Mesendoderm (in vitro differentiated cells): ENCODE measurements around the gene CFI.
A peak's percentile ranks its signal among the peaks of the same experiment; 100 is the strongest.

Source experiments
- DNase-seq: peaks from one replicate; pipeline ENCODE4 v3.0.0; 2013
- H2AK5ac ChIP-seq: 2 replicates; pipeline ENCODE4 v1.6.1; 2013; ENCODE audit warnings: low read length, inconsistent platforms
- H2BK120ac ChIP-seq: 2 replicates; pipeline ENCODE4 v1.6.1; 2013; ENCODE audit warnings: low read depth, mild to moderate bottlenecking, low read length, moderate library complexity, mixed read lengths
- H2BK15ac ChIP-seq: replicated peaks from 2 replicates; pipeline ENCODE4 v1.6.1; 2013; ENCODE audit warnings: low read depth, mild to moderate bottlenecking, moderate library complexity
- H2BK5ac ChIP-seq: 2 replicates; pipeline ENCODE4 v1.6.1; 2013; ENCODE audit warnings: low read length, inconsistent platforms
- H3K18ac ChIP-seq: 2 replicates; pipeline ENCODE4 v1.6.1; 2013; ENCODE audit warnings: mild to moderate bottlenecking, low read length, mixed read lengths
- H3K23ac ChIP-seq: one replicate; pipeline ENCODE4 v1.6.1; 2013; ENCODE audit warnings: low read length
- H3K27ac ChIP-seq: 2 replicates; pipeline ENCODE4 v1.5.1; 2013; ENCODE audit warnings: low read depth, mild to moderate bottlenecking, inconsistent platforms, low read length, moderate library complexity
- H3K27me3 ChIP-seq: 2 replicates; pipeline ENCODE4 v1.6.1; 2013; ENCODE audit warnings: low read length, control low read depth, mild to moderate bottlenecking, inconsistent platforms; ENCODE audit not compliant: insufficient read depth, poor library complexity
- H3K36me3 ChIP-seq: 2 replicates; pipeline ENCODE4 v1.6.1; 2013; ENCODE audit warnings: low read length, inconsistent platforms; ENCODE audit not compliant: control insufficient read depth, insufficient read depth
- H3K4ac ChIP-seq: one replicate; pipeline ENCODE4 v1.6.1; 2013; ENCODE audit warnings: low read depth, mild to moderate bottlenecking, low read length, moderate library complexity
- H3K4me1 ChIP-seq: 2 replicates; pipeline ENCODE4 v1.6.1; 2013; ENCODE audit warnings: low read depth, low read length, inconsistent platforms; ENCODE audit not compliant: control insufficient read depth
- H3K4me2 ChIP-seq: 2 replicates; pipeline ENCODE4 v1.6.1; 2013; ENCODE audit warnings: low read length
- H3K4me3 ChIP-seq: 2 replicates; pipeline ENCODE4 v1.5.1; 2013; ENCODE audit warnings: mild to moderate bottlenecking, low read length
- H3K56ac ChIP-seq: one replicate; pipeline ENCODE4 v1.6.1; 2013; ENCODE audit warnings: low read length
- H3K79me1 ChIP-seq: 2 replicates; pipeline ENCODE4 v1.6.1; 2013; ENCODE audit warnings: low read length, inconsistent platforms
- H3K79me2 ChIP-seq: 2 replicates; pipeline ENCODE4 v1.6.1; 2013; ENCODE audit warnings: mild to moderate bottlenecking, low read length; ENCODE audit not compliant: control insufficient read depth, insufficient read depth
- H3K9ac ChIP-seq: 2 replicates; pipeline ENCODE4 v1.6.1; 2013; ENCODE audit warnings: low read length, inconsistent platforms
- H4K5ac ChIP-seq: one replicate; pipeline ENCODE4 v1.6.1; 2013; ENCODE audit warnings: low read length
- H4K8ac ChIP-seq: one replicate; pipeline ENCODE4 v1.6.1; 2013; ENCODE audit warnings: low read depth, mild to moderate bottlenecking, control low read depth, low read length, moderate library complexity
- WGBS: extraction: QIAGEN DNeasy Blood & Tissue Kit; methylation state at CpG from one replicate; pipeline ENCODE4 v1.1.7; 2013; ENCODE audit warnings: low lambda C conversion rate, missing lambda C conversion rate; ENCODE audit not compliant: insufficient coverage; ENCODE audit errors: extremely low coverage; 5-methylcytosine and 5-hydroxymethylcytosine counted together

CFI gene

DNA sequence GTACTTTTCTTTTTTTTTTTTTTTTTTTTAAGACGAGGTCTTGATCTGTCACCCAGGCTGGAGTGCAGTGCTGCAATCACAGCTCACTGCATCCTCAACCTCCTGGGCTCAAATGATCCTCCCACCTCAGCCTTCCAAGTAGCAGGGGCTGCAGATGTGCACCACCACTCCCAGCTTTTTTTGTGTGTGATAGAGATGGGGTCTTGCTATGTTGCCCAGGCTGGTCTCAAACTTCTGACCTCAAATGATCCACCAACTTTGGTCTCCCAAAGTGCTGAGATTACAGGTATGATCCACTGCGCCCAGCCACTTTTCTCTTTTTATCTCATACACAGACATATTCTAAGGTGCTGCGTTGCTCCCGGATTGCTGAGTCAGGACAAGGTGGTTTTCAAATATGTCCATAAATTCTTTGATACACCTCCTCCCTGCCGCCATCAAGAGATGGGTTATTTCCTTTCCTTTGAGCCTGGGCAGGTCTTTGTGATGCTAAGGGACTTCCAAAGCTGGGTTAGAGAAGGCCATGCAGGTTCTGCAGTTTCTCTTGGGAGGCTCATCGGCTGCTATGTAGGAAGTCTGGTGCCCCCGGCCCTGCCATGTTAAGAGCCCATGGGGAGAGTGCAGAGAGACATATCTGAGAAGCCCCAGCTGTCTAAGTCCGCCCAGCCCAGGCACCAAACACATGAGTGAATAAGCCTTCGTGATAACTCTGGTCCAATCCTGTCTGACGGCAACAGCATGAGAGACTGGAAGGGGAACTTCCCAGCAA is 63.5 kb downstream of the CFI start:
- Histone ChIP-seq H3K56ac (no peak overlapping the region), H3K4me1 (no peaks in the 10 kb centered on the region), H2BK15ac (no peak overlapping the region), H3K27me3 (no peaks in the 10 kb centered on the region), H3K79me2 (no peaks in the 10 kb centered on the region), H3K4me3 (no peak overlapping the region), H4K5ac (no peak overlapping the region), H3K4me2 (no peak overlapping the region), H3K18ac (no peak overlapping the region), H2BK120ac (no peak overlapping the region), H2BK5ac (no peak overlapping the region), H3K79me1 (no peaks in the 10 kb centered on the region), H3K9ac (no peak overlapping the region), H3K36me3 (no peaks in the 10 kb centered on the region), H4K8ac (no peak overlapping the region), H3K23ac (no peak overlapping the region), H3K4ac (no peak overlapping the region), H2AK5ac (no peak overlapping the region), H3K27ac (no peak overlapping the region)
- DNase-seq, result no peak
- no CpG with 5 or more reads among the region's 10 CpGs for WGBS

DNA sequence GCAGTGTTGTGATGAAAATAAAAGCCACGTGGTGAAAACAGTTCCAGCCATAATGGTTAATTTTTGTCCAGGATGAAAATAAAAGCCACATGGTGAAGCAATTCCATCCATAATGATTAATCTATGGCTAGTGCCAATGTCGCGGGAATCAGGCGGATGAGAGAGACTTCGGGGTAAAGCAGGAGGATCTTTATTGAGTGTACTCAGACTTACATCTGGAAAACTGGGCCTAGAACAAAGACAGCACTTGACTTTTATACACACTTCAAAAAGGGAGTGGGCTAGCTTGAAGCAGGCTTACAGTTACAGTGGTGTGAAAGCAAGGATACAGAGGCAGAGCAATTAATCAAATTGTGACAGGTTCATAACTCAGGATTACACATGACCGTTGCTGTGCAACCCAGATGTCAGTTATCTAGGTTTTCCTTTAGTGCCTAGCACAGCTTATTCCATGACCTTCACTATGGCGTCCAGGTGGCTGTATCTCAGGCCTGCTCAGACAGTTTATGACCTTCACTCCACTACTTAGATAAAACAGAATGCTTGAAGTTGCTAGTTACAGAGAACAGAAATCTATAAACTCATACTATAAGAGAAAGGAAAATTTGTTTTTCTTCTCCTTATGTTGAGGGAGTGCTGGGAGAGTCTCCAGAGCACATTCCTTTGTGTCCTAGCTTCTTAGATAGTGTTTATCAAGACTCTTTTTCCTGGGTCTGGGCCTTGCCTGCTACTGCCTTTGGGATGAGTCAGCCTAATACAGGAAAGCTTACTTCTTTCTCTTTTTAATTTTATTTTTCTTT is 66.0 kb downstream of the CFI start:
- H3K36me3 ChIP-seq, result no peaks in the 10 kb centered on the region
- WGBS, result no CpG with 5 or more reads among the region's 7 CpGs
- no peak overlapping the region for H3K23ac ChIP-seq

DNA sequence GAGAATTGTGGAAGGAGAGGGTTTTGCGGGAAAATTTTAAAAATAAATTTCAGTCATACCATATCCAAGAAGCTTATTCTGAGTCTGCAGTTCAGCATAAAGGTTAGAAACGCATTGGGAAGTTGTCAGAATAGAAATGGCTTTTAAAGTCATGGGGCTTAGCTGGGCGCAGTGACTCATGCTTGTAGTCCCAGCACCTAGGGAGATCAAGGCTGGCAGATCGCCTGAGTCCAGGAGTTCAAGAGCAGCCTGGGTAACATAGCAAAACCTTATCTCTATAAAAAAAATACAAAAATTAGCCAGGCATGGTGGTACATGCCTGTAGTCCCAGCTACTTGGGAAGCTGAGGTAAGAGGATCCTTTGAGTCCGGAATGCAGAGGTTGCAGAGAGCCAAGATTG is 68.1 kb downstream of the CFI start:
- Histone ChIP-seq H3K4ac (no peak overlapping the region), H3K27ac (no peak overlapping the region), H3K4me2 (no peak overlapping the region), H3K56ac (no peak overlapping the region), H4K5ac (no peak overlapping the region), H3K18ac (no peak overlapping the region), H3K79me1 (peaks cover 2% of the 10 kb centered on the region), H3K36me3 (no peaks in the 10 kb centered on the region), H3K4me1 (no peaks in the 10 kb centered on the region), H2BK5ac (no peak overlapping the region), H3K9ac (no peak overlapping the region), H3K27me3 (no peaks in the 10 kb centered on the region), H4K8ac (no peak overlapping the region), H3K4me3 (no peak overlapping the region), H2BK15ac (no peak overlapping the region), H2AK5ac (no peak overlapping the region), H3K23ac (no peak overlapping the region), H3K79me2 (peaks cover 3% of the 10 kb centered on the region), H2BK120ac (no peak overlapping the region)
- no peak for DNase-seq
- no CpG with 5 or more reads among the region's 5 CpGs for WGBS

More for the DNA sequence above, 66.0 kb downstream of the CFI start:
- Histone ChIP-seq H3K56ac (no peak overlapping the region), H2AK5ac (no peak overlapping the region), H3K4me3 (no peak overlapping the region), H3K4me2 (no peak overlapping the region), H3K27me3 (no peaks in the 10 kb centered on the region), H3K18ac (no peak overlapping the region), H3K4me1 (no peaks in the 10 kb centered on the region), H4K5ac (no peak overlapping the region), H3K27ac (no peak overlapping the region), H3K4ac (no peak overlapping the region), H4K8ac (no peak overlapping the region), H2BK120ac (no peak overlapping the region), H2BK5ac (no peak overlapping the region), H3K9ac (no peak overlapping the region), H3K79me1 (no peaks in the 10 kb centered on the region), H2BK15ac (no peak overlapping the region), H3K79me2 (no peaks in the 10 kb centered on the region)
- DNase-seq, result no peak

DNA sequence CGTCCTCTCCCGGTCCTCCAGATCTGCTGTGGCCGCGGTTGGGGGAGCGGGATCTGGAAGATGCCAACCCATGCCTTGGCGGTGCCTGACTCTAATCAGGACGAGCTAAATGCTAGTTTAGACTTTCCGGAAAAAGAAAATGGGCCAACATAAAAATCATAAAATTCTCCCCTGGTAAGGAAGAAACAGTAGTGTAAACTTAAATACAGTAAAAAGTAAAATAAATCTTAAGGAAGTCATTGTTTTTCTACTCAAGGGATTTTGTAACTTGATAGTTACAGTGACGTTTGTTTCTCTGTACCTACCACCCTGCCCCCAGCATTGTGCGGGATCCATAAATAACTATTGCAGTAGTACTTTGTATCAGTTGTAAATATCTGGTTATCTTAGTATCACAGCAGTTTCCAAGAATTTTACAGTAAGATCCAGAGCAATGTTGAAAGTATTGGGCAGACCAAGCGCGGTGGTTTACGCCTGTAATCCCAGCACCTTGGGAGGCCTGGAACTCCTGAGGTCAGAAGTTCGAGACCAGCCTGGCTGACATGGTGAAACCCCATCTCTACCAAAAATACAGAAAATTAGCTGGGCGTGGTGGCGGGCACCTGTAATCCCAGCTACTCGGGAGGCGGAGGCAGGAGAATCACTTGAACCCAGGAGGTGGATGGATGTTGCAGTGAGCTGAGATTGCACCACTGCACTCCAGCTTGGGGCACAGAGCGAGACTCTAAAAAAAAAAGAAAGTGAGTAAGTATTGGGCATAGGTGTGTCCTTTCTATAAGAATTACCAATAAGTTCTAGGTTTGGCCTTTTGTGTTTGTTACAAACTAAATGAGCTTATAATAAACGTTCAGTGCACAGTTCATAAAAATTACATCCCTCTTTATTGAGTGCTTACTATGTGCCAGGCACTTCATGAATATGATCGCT is 70.9 kb downstream of the CFI start:
- H3K4me3 ChIP-seq, result peak overlapping the region; percentile 64
- H2BK120ac ChIP-seq, result no peak overlapping the region
- H3K56ac ChIP-seq, result peak overlapping the region; percentile 91
- no peak overlapping the region for H4K8ac ChIP-seq
- H3K4ac ChIP-seq, result no peak overlapping the region
- peak overlapping the region; percentile 99 for H3K4me2 ChIP-seq
- H3K79me2 ChIP-seq, result peaks cover 18% of the 10 kb centered on the region
- H2BK5ac ChIP-seq, result no peak overlapping the region
- no CpG with 5 or more reads among the region's 21 CpGs for WGBS
- no peak overlapping the region for H3K27ac ChIP-seq
- no peaks in the 10 kb centered on the region for H3K27me3 ChIP-seq
- H2AK5ac ChIP-seq, result no peak overlapping the region
- H3K4me1 ChIP-seq, result peaks cover 2% of the 10 kb centered on the region
- H3K23ac ChIP-seq, result no peak overlapping the region
- peaks cover 7% of the 10 kb centered on the region for H3K79me1 ChIP-seq
- no peaks in the 10 kb centered on the region for H3K36me3 ChIP-seq
- peak; percentile 30 for DNase-seq
- H3K18ac ChIP-seq, result no peak overlapping the region
- H3K9ac ChIP-seq, result peak overlapping the region; percentile 92
- no peak overlapping the region for H2BK15ac ChIP-seq
- no peak overlapping the region for H4K5ac ChIP-seq

DNA sequence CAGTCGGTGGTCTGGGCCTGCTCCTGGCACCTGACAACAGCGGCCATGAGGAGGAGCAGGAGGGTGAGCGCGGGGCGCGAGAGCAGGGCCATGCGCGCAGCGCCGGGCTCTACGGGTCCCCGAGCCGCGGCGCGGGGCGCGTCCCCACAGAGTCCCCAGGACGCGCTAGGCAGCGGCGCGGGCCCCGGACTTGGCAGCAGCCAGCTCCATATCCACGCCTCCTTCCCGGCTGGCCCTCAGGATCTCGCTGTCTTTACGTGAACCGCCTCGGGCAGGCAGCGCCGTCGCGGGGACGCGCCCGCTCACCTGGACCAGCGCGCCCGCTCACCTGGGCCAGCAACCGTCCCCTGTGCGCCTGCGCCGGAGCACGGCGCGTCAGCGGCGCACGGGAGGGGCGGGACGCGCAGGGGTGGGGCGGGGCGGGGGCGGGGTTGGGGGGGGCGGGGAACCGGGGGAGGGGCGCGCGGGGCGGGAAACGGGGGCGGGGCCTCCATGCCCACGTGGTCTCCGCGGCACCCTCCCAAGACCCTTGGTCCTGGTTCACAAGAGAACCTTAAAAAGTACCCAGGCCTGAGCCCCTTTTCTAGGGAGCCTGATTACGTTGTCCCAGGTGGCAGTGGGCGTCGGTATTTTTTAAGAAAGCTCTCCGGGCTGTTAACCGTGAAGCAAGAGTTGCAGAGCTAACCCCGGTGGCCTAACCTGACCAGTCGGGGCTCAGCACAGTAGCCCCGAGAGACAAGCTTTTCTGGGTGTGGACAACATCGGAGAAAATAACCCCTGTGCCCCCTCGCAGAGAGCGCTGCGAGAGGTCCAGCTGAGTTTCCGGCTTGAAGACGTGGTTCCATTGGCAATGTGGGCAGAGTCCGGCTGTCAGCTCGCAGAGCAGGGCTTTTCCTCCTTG is 71.8 kb downstream of the CFI start, which contains the start of gene PLA2G12A:
PLA2G12A (minus strand) TSS at position 353 of the 901 bp plus-strand sequence; CDS start at position 92, 261 bp downstream.
- Histone ChIP-seq H2BK15ac (no peak within 1 kb of the TSS), H3K27ac (peak within 1 kb of the TSS; percentile 66), H4K8ac (no peak within 1 kb of the TSS), H3K23ac (no peak within 1 kb of the TSS), H3K79me2 (peaks cover 21% of the 10 kb centered on the region), H3K36me3 (no peaks in the 10 kb centered on the region), H3K4ac (no peak within 1 kb of the TSS), H2BK5ac (peak within 1 kb of the TSS; percentile 23), H3K4me2 (peak within 1 kb of the TSS; percentile 99), H3K4me3 (peak within 1 kb of the TSS; percentile 91), H3K4me1 (peaks cover 2% of the 10 kb centered on the region), H3K18ac (no peak within 1 kb of the TSS), H3K56ac (peak within 1 kb of the TSS; percentile 92), H2BK120ac (no peak within 1 kb of the TSS), H3K27me3 (no peaks in the 10 kb centered on the region), H4K5ac (no peak within 1 kb of the TSS), H2AK5ac (no peak within 1 kb of the TSS), H3K79me1 (peaks cover 8% of the 10 kb centered on the region), H3K9ac (peak within 1 kb of the TSS; percentile 92)
- no CpG with 5 or more reads among the region's 83 CpGs for WGBS
- DNase-seq, result peak; percentile 94
